ENCODE results near the gene POU5F1. TPM values are rescaled to one million over a fixed set of nuclear protein-coding genes. Genes with fewer than 3 reads are reported as not detected.

The POU5F1 gene
- total and polyA plus RNA-seq, 9 of the 15 experiments (the other 6 are each of a cell fraction or from before 2014, with no cell fraction given), result 0.06 to 2.0 (median 0.10) TPM; not detected in 6

- no peaks in the 10 kb centered on the region for H3K27me3 ChIP-seq (ENCODE audit: control insufficient read depth in 2 of 2, insufficient read depth in 2 of 2, low read length in 2 of 2)
- H4K20me1 ChIP-seq (replicated peaks; ENCODE audit: control insufficient read depth, insufficient read depth, low read length), result no peaks in the 10 kb centered on the region
- peaks cover 25 to 33% of the 10 kb centered on the region in 2 experiments for H3K4me1 ChIP-seq (replicated peaks in 1 of 2; ENCODE audit: control insufficient read depth in 2 of 2, insufficient read depth in 2 of 2, low read length in 2 of 2)
- DNase-seq (ENCODE audit: extremely low read depth in 1 of 4, low spot score in 3 of 4) (no peak), ATAC-seq (no peak), FAIRE-seq (no peak)
- H3K9me1 ChIP-seq (ENCODE audit: control insufficient read depth, insufficient read depth, low read length), result no peaks in the 10 kb centered on the region
- in situ Hi-C loops (cut with MboI), result no loop called here
- no peak for TF ChIP-seq KLF16 (IDR thresholded peaks at IDR 0.05)
- 0 out of 2 replicates have a peak, but pooled peaks have one; percentile 14 for TF ChIP-seq ZFX (CRISPR knock-in tag; IDR thresholded peaks at IDR 0.05)
- no peak for TF ChIP-seq ZFP91 (CRISPR knock-in tag; IDR thresholded peaks at IDR 0.05)
- TF ChIP-seq PPARD (CRISPR knock-in tag; IDR thresholded peaks at IDR 0.05), result no peak
- H3K36me3 ChIP-seq (ENCODE audit: control insufficient read depth, insufficient read depth, low read length), result no peaks in the 10 kb centered on the region
- no peaks in the 10 kb centered on the region for H3K79me2 ChIP-seq (ENCODE audit: control insufficient read depth, insufficient read depth, low read length)
- no peak overlapping the region for H3K4me2 ChIP-seq (ENCODE audit: insufficient read depth, low read length)
- CTCF ChIA-PET (ENCODE audit: low intra/inter-chr PET ratio), result interaction anchor here (0.9 kb wide), 1 partner anchor 20 kb away, joined by 3 read pairs; no protein-coding TSS in a partner anchor
- POLR2A ChIA-PET, result interaction anchor here (0.8 to 1.2 kb wide), 4 partner anchors 10 to 34 kb away, joined by 3 to 5 read pairs (median 4); partner anchors contain the start of gene PSORS1C2
- peak overlapping the region; percentile 10; the same call in 1 of the 3 replicates for H3K27ac ChIP-seq (ENCODE audit: extremely low read depth, low read depth, low read length)
- WGBS (ENCODE audit: insufficient coverage, low coverage, missing lambda C conversion rate), result 55% methylated on average over 5 of the region's 5 CpGs
- H3K4me3 ChIP-seq, result no peak overlapping the region
- peak overlapping the region; percentile 74 for H2AFZ ChIP-seq (ENCODE audit: low read depth, low read length)
- intact Hi-C loops (cut with micrococcal nuclease), result no loop called here
- H3K9me3 ChIP-seq (replicated peaks; ENCODE audit: control insufficient read depth, insufficient read depth, low read depth, low read length), result no peaks in the 10 kb centered on the region
- peak overlapping the region in 1 of 2 experiments; percentile 18; a peak in 1 of 4 replicates for H3K9ac ChIP-seq (ENCODE audit: insufficient read depth in 1 of 2, low read depth in 2 of 2, low read length in 2 of 2)
- no TSS peak for BruUV-seq (replicated peaks)
Measured at GRCh38 chr6:31172973-31173384, 2.5 kb upstream of the POU5F1 start.
